Measurements from ENCODE around the gene SRSF4.
"Not testable (repeated sequence)": the region's sequence is repeated elsewhere in the genome, so short reads cannot be mapped to it uniquely, and the experiment has no call there.

The SRSF4 gene

DNA sequence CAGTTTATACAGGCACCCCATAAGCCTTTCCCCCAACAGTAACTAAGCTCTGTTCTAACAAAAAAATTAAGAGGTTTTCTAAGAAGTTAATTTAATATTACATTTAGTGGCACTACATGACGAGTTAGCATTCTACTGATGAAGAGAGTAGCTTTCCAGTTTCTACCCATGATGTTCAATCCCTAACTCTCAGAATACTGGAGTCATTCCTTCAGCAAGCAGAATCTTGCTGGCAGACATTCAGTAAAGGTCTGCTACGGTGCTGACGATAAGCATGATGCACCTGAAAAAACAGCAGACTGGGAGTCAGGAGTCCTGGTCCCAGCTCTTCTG is 24.5 kb downstream of the SRSF4 start:
- no peak for DNase-seq (ENCODE audit: low read depth)
- TF ChIP-seq, protein P1, sequence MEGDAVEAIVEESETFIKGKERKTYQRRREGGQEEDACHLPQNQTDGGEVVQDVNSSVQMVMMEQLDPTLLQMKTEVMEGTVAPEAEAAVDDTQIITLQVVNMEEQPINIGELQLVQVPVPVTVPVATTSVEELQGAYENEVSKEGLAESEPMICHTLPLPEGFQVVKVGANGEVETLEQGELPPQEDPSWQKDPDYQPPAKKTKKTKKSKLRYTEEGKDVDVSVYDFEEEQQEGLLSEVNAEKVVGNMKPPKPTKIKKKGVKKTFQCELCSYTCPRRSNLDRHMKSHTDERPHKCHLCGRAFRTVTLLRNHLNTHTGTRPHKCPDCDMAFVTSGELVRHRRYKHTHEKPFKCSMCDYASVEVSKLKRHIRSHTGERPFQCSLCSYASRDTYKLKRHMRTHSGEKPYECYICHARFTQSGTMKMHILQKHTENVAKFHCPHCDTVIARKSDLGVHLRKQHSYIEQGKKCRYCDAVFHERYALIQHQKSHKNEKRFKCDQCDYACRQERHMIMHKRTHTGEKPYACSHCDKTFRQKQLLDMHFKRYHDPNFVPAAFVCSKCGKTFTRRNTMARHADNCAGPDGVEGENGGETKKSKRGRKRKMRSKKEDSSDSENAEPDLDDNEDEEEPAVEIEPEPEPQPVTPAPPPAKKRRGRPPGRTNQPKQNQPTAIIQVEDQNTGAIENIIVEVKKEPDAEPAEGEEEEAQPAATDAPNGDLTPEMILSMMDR (IDR thresholded peaks at IDR 0.05; ENCODE audit: insufficient read depth, low read depth, low read length, missing control alignments) = no peak

GRCh38 chr1:29156543-29157268 is 25.0 kb downstream of the SRSF4 start:
- no peak overlapping the region for H3K4me3 ChIP-seq (ENCODE audit: low read depth, low read length)
- TF ChIP-seq, protein P1 (IDR thresholded peaks at IDR 0.05; ENCODE audit: insufficient read depth, low read depth, low read length, missing control alignments) = no peak
- DNase-seq (ENCODE audit: low read depth) = no peak

More for the DNA sequence above, 24.5 kb downstream of the SRSF4 start:
- no peak overlapping the region for H3K4me3 ChIP-seq (ENCODE audit: low read depth, low read length)

- no peak for DNase-seq (ENCODE audit: low read depth)
- TF ChIP-seq, protein P1 (IDR thresholded peaks at IDR 0.05; ENCODE audit: insufficient read depth, low read depth, low read length, missing control alignments) = no peak
- H3K4me3 ChIP-seq (ENCODE audit: low read depth, low read length) = no peak overlapping the region
Observed at GRCh38 chr1:29152046-29152805, 29.5 kb downstream of the SRSF4 start.

DNA sequence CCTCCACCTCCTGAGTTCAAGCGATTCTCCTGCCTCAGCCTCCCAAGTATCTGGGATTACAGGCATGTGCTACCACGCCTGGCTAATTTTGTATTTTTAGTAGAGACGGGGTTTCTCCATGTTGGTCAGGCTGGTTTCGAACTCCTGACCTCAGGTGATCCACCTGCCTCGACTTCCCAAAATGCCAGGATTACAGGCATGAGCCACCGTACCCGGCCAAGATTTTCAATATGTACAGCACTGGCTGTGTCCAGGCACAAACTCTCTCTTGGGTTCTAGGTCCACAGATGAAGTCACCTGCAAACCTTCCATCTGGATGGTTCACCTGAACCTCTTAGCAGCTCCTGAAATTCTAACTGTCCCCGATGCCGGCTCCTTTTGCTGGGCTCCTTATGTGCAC is 31.4 kb downstream of the SRSF4 start:
- not testable (repeated sequence) for DNase-seq (ENCODE audit: low read depth)

GRCh38 chr1:29148656-29149491 is 32.8 kb downstream of the SRSF4 start:
- no peak overlapping the region for H3K4me3 ChIP-seq (ENCODE audit: low read depth, low read length)
- DNase-seq (ENCODE audit: low read depth) = no peak

More for the DNA sequence above, 31.4 kb downstream of the SRSF4 start:
- not testable (repeated sequence) for H3K4me3 ChIP-seq (ENCODE audit: low read depth, low read length)

GRCh38 chr1:29145739-29146437 is 35.8 kb downstream of the SRSF4 start:
- H3K4me3 ChIP-seq (ENCODE audit: low read depth, low read length) = no peak overlapping the region
- TF ChIP-seq, protein P1 (IDR thresholded peaks at IDR 0.05; ENCODE audit: insufficient read depth, low read depth, low read length, missing control alignments) = no peak
- no peak for DNase-seq (ENCODE audit: low read depth)

More at GRCh38 chr1:29148656-29149491, 32.8 kb downstream of the SRSF4 start:
- TF ChIP-seq, protein P1 (IDR thresholded peaks at IDR 0.05; ENCODE audit: insufficient read depth, low read depth, low read length, missing control alignments) = no peak

All from GM12865 (cell line).